HS-5 (cell line): Measurements from ENCODE around the gene UPF2.
"Not testable (repeated sequence)": the region's sequence is repeated elsewhere in the genome, so short reads cannot be mapped to it uniquely, and the experiment has no call there.

Experiments used
- DNase-seq: peaks from one replicate; pipeline ENCODE4 v3.0.0-alpha.2; 2012; ENCODE audit warnings: low read depth

Gene UPF2

GRCh38 chr10:12042797-12043651, at the start of gene UPF2:
UPF2 (minus strand) TSS chr10:12042809; CDS start chr10:12035423, 7,386 bp downstream.
- peak; percentile 72 for DNase-seq

- no peak for DNase-seq
Observed at GRCh38 chr10:12091421-12091820, 48.8 kb upstream of the UPF2 start.

GRCh38 chr10:12088919-12089318, 46.3 kb upstream of the UPF2 start:
- no peak for DNase-seq

GRCh38 chr10:12081879-12082557, 39.4 kb upstream of the UPF2 start:
- no peak for DNase-seq

- DNase-seq, result no peak
Observed at GRCh38 chr10:12081470-12081869, 38.9 kb upstream of the UPF2 start.

GRCh38 chr10:12077580-12078180, 35.1 kb upstream of the UPF2 start:
- no peak for DNase-seq

GRCh38 chr10:12073526-12073925, 30.9 kb upstream of the UPF2 start:
- no peak for DNase-seq

GRCh38 chr10:12071441-12071840, 28.8 kb upstream of the UPF2 start:
- DNase-seq, result not testable (repeated sequence)

- DNase-seq, result peak; percentile 49
Observed at GRCh38 chr10:12068449-12069269, 26.1 kb upstream of the UPF2 start, which contains the start of gene DHTKD1. DHTKD1 (plus strand) TSS chr10:12068954; CDS start chr10:12069034, 80 bp downstream.

- DNase-seq, result peak; percentile 56
Observed at GRCh38 chr10:12067336-12067735, 24.7 kb upstream of the UPF2 start.

GRCh38 chr10:12063483-12063818, 20.8 kb upstream of the UPF2 start:
- no peak for DNase-seq

- DNase-seq, result no peak
Observed at GRCh38 chr10:12062754-12063482, 20.3 kb upstream of the UPF2 start.

- no peak for DNase-seq
Observed at GRCh38 chr10:12061124-12061523, 18.5 kb upstream of the UPF2 start.

- DNase-seq, result no peak
Observed at GRCh38 chr10:12056748-12057147, 14.1 kb upstream of the UPF2 start.

GRCh38 chr10:12055732-12056131, 13.1 kb upstream of the UPF2 start:
- DNase-seq, result no peak

GRCh38 chr10:12051241-12051640, 8.6 kb upstream of the UPF2 start:
- DNase-seq, result no peak

- DNase-seq, result no peak
Observed at GRCh38 chr10:12050528-12050927, 7.9 kb upstream of the UPF2 start.

- DNase-seq, result no peak
Observed at GRCh38 chr10:12048547-12048946, 5.9 kb upstream of the UPF2 start.

- DNase-seq, result no peak
Observed at GRCh38 chr10:12045596-12045995, 3.0 kb upstream of the UPF2 start.

GRCh38 chr10:12042409-12042796, 206 bp downstream of the UPF2 start:
- no peak for DNase-seq

GRCh38 chr10:12041766-12042408, 722 bp downstream of the UPF2 start:
- DNase-seq, result no peak
